GM19397 (cell line): ENCODE data around the gene HTRA3.
"Not testable (repeated sequence)": the region's sequence is repeated elsewhere in the genome, so short reads cannot be mapped to it uniquely, and the experiment has no call there.

Experiments used
- ATAC-seq: cut with Tn5 transposase; IDR thresholded peaks from one replicate; pipeline ENCODE4 v1.9.1; 2021; ENCODE audit warnings: mild to moderate bottlenecking, moderate library complexity; ENCODE audit not compliant: unreplicated experiment

The HTRA3 gene

GRCh38 chr4:8336412-8337075 lies 67.0 kb downstream of the HTRA3 start:
- ATAC-seq: no peak

- no peak for ATAC-seq
Observed at GRCh38 chr4:8338351-8338961, 68.9 kb downstream of the HTRA3 start.

GRCh38 chr4:8340781-8341241 lies 71.3 kb downstream of the HTRA3 start:
- no peak for ATAC-seq

GRCh38 chr4:8341281-8341680 lies 71.7 kb downstream of the HTRA3 start:
- ATAC-seq: not testable (repeated sequence)

- ATAC-seq: no peak
Observed at GRCh38 chr4:8341691-8342090, 72.1 kb downstream of the HTRA3 start.

- no peak for ATAC-seq
Observed at GRCh38 chr4:8342651-8343261, 73.2 kb downstream of the HTRA3 start.

- ATAC-seq: no peak
Observed at GRCh38 chr4:8343262-8343966, 73.9 kb downstream of the HTRA3 start.

GRCh38 chr4:8343967-8344331 lies 74.4 kb downstream of the HTRA3 start:
- no peak for ATAC-seq

GRCh38 chr4:8344377-8344776 lies 74.8 kb downstream of the HTRA3 start:
- no peak for ATAC-seq

GRCh38 chr4:8345053-8345945 lies 75.7 kb downstream of the HTRA3 start:
- ATAC-seq: no peak

- ATAC-seq: no peak
Observed at GRCh38 chr4:8345946-8346814, 76.6 kb downstream of the HTRA3 start.

GRCh38 chr4:8346838-8347605 lies 77.5 kb downstream of the HTRA3 start:
- no peak for ATAC-seq

GRCh38 chr4:8347660-8348059 lies 78.1 kb downstream of the HTRA3 start:
- no peak for ATAC-seq

GRCh38 chr4:8348071-8348470 lies 78.5 kb downstream of the HTRA3 start:
- no peak for ATAC-seq

GRCh38 chr4:8349236-8349635 lies 79.7 kb downstream of the HTRA3 start:
- ATAC-seq: not testable (repeated sequence)

- no peak for ATAC-seq
Observed at GRCh38 chr4:8349664-8350236, 80.2 kb downstream of the HTRA3 start.

- no peak for ATAC-seq
Observed at GRCh38 chr4:8350352-8350751, 80.8 kb downstream of the HTRA3 start.

- no peak for ATAC-seq
Observed at GRCh38 chr4:8350841-8351461, 81.4 kb downstream of the HTRA3 start.
